HUES6 (cell line): ENCODE measurements around the gene DST.

Experiments
- H3K27ac ChIP-seq: 2 replicates; pipeline ENCODE4 v1.7.0; 2013; ENCODE audit warnings: low read depth, mild to moderate bottlenecking, low read length, inconsistent platforms
- H3K27me3 ChIP-seq: 2 replicates; pipeline ENCODE4 v1.6.1; 2013; ENCODE audit warnings: low read length; ENCODE audit not compliant: control insufficient read depth, insufficient read depth
- H3K36me3 ChIP-seq: 2 replicates; pipeline ENCODE4 v1.6.1; 2013; ENCODE audit warnings: low read length; ENCODE audit not compliant: control insufficient read depth, insufficient read depth
- H3K4me1 ChIP-seq: 2 replicates; pipeline ENCODE4 v1.6.1; 2013; ENCODE audit warnings: low read length; ENCODE audit not compliant: control insufficient read depth, insufficient read depth
- H3K4me3 ChIP-seq: 2 replicates; pipeline ENCODE4 v1.5.1; 2013; ENCODE audit warnings: low read depth, low read length
- H3K9ac ChIP-seq: one replicate; pipeline ENCODE4 v1.6.1; 2013; ENCODE audit warnings: mild to moderate bottlenecking, low read length
- H3K9me3 ChIP-seq: 2 replicates; pipeline ENCODE4 v1.6.1; 2013; ENCODE audit warnings: low read depth, low read length; ENCODE audit not compliant: control insufficient read depth, insufficient read depth

The DST gene

DNA sequence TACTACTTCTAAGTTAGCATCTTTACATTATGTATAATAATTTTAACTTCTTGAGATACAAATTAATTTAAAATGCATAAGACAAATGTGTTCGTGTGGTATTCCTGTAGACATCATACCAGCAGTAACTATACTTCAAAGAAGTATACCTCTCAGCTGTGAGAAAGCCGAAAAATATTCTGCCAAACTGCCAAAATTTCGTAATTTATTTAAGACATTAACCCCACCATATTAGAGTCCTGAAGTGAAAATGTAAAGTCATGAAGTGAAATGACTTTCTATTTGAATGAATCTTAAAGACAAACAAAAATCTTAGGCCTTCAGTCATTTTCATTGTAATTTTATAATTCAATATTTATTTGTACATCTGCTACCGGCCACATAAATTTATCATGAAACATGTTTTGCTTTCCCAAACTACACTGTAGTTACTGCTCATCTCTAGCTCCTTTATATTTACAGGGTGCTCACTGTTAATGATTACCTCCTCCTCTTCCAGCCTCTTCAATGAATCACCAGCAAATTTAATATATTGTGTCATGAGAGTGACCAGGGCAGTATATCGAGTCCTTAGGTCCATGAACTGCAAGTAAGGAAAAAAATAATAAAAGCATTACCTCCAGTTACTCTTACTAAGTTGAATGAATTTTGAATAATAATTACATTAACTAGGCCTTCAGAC lies 18.5 kb downstream of the DST start:
- Histone ChIP-seq H3K9ac (no peak overlapping the region), H3K27ac (no peak overlapping the region), H3K4me1 (no peaks in the 10 kb centered on the region), H3K36me3 (peaks cover 84% of the 10 kb centered on the region), H3K9me3 (no peaks in the 10 kb centered on the region), H3K4me3 (no peak overlapping the region), H3K27me3 (no peaks in the 10 kb centered on the region)

DNA sequence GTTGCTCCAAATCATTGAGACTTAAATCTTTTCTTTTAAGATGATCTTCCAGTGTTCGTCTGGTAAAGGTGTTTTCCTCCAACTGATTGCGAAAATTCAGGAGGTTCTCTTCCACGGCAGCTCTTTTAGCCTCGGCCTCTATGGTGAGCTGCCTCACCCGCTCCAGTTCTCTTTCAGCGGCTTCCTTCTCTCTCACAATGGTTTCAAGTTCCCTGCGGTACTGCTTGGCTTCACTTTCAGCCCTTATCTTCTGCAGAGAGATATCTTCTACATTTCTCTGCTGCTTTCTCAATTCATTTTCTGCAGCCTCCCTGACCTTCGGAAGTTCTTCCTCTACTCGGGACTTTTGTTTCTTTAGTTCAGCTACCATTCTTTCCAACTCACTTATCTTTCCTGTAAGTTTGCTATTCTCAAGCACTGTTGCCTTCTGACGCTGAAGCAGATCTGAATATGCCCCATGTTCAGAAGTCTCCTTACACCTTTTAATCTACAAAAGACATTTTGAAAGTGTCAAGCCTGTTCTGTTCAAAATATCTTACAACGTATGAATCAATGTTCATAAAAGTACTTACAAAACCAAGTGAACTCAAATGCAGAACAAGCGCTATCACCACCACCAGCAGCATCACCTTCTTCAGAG lies 22.3 kb downstream of the DST start:
- peaks cover 77% of the 10 kb centered on the region for H3K36me3 ChIP-seq
- no peaks in the 10 kb centered on the region for H3K27me3 ChIP-seq
- H3K4me3 ChIP-seq, result no peak overlapping the region
- H3K9ac ChIP-seq, result no peak overlapping the region
- H3K4me1 ChIP-seq, result no peaks in the 10 kb centered on the region
- no peaks in the 10 kb centered on the region for H3K9me3 ChIP-seq
- H3K27ac ChIP-seq, result no peak overlapping the region

DNA sequence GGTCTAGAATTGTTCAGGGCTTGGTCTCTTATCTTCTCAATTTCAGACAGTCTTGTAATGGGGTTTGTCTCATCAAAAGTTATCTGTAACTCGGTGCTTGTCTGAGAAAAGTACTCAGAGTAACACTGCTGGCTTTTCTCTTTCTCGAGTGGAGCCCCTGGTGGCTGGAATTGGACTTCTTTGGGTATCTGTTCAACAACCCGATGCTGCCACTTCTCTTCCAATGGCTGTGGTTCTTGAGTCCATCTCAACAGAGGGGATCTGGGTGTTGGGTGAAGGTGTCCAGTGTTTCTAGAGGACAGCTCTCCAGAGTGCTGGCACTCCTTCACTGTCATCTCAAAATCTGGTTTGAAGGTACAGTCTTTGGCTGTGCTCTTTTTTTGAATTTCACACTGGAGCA lies 24.6 kb downstream of the DST start:
- Histone ChIP-seq H3K9me3 (no peaks in the 10 kb centered on the region), H3K9ac (no peak overlapping the region), H3K4me1 (peaks cover 8% of the 10 kb centered on the region; the same call in 1 of the 2 replicates), H3K4me3 (no peak overlapping the region), H3K27me3 (no peaks in the 10 kb centered on the region), H3K36me3 (peaks cover 58% of the 10 kb centered on the region), H3K27ac (no peak overlapping the region)

DNA sequence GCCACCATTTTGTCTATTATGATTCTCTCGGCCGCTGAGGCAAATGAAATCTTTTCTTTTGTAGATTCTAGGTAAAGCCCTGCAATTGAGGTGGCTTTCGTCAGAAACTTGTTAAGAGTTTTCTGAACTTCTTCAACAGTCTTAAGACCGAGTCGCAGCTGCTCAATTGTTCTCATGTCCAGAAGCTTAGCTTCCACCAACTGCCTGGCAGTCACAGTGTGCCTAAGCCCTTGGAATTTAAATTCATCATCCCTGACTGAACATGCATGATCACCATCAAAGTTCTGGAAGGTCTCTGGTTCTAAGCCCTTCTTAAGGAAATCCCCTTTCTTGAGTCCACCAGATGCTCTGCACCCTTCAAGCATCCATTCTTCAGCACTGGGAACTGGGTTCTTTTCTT lies 25.7 kb downstream of the DST start:
- Histone ChIP-seq H3K36me3 (peaks cover 55% of the 10 kb centered on the region), H3K4me1 (peaks cover 8% of the 10 kb centered on the region; the same call in 1 of the 2 replicates), H3K9ac (no peak overlapping the region), H3K9me3 (no peaks in the 10 kb centered on the region), H3K27ac (no peak overlapping the region), H3K4me3 (no peak overlapping the region), H3K27me3 (no peaks in the 10 kb centered on the region)

DNA sequence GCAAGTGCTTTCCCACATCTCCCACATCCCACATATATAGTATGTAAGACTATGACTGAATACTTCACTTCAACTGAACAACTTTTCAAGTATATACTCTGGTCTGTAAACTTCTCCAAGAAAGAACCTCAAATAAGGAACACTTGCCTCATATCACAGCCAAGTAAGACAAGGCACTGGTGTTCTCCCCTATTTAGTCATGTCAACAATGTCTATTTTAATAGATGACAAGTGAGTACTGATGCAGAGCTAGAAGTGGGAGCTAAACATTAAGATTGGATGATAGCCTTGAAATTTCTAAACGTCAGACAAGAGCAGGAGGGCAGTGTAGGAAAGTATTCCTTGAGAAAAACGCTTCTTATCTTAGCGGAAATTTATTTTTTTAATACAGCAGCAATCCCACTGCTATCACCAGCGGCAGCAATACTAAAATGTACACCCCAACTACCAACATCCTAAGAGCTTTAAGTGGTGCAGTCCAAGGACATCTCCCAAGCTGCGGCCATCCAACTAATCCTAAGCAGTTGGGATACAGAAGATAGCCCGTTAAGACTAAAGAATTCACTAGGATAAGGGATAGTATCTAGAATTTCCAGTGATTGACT lies 29.3 kb downstream of the DST start:
- Histone ChIP-seq H3K27me3 (no peaks in the 10 kb centered on the region), H3K4me3 (no peak overlapping the region), H3K9ac (no peak overlapping the region), H3K27ac (no peak overlapping the region), H3K4me1 (peaks cover 8% of the 10 kb centered on the region; the same call in 1 of the 2 replicates), H3K9me3 (no peaks in the 10 kb centered on the region), H3K36me3 (peaks cover 32% of the 10 kb centered on the region)

DNA sequence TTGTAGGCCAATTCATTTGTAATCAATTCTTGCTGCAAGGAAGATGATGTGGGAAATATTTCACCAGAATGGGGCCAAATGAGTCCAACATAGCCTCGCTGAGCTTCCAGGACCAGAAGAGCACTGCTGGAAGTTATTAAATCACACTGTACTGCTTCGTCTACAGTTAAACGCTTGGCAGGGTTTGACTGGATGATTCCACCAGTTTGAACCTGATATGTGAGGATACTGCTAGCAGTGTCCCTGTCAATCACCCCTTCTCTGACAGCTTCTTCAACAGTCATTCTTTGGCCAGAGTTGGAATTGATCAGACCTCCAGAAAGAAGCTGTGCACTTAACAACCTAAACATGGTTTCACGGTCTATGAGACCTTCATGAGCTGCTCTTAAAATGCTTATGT lies 34.4 kb downstream of the DST start:
- no peak overlapping the region for H3K4me3 ChIP-seq
- H3K36me3 ChIP-seq, result peaks cover 42% of the 10 kb centered on the region
- H3K9ac ChIP-seq, result no peak overlapping the region
- H3K4me1 ChIP-seq, result no peaks in the 10 kb centered on the region
- no peaks in the 10 kb centered on the region for H3K9me3 ChIP-seq
- no peaks in the 10 kb centered on the region for H3K27me3 ChIP-seq
- no peak overlapping the region for H3K27ac ChIP-seq

DNA sequence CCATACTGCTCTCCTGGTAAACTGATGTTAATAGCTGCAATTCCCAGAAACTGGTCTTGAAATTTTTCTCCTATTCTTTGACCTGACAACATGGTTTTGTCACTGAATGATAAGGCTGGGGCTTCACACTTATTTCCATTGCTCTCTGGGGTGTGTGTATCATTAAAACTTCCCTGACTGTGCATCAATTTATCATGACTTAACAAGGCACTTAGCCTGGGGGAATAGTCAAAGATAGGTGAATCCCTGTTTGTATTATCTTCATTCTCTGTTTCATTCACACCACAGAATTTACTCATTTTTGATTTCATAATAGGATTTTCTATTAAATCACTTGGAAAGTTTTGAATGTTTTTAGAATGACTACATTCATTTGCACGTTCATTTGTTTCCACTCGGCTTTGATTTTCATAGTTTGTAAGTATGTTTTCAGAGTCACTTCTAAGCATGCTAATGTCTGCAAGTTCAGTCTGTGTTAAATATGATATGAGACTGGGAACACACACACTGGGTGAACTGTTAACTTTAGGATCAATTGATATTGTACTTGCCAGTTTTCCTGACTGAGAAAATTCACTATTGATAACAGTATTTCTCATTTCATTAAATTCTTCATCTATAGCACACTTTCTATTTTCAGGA lies 35.5 kb downstream of the DST start:
- H3K9ac ChIP-seq, result no peak overlapping the region
- no peaks in the 10 kb centered on the region for H3K27me3 ChIP-seq
- H3K4me3 ChIP-seq, result no peak overlapping the region
- H3K9me3 ChIP-seq, result no peaks in the 10 kb centered on the region
- H3K36me3 ChIP-seq, result peaks cover 53% of the 10 kb centered on the region
- H3K4me1 ChIP-seq, result no peaks in the 10 kb centered on the region
- no peak overlapping the region for H3K27ac ChIP-seq

DNA sequence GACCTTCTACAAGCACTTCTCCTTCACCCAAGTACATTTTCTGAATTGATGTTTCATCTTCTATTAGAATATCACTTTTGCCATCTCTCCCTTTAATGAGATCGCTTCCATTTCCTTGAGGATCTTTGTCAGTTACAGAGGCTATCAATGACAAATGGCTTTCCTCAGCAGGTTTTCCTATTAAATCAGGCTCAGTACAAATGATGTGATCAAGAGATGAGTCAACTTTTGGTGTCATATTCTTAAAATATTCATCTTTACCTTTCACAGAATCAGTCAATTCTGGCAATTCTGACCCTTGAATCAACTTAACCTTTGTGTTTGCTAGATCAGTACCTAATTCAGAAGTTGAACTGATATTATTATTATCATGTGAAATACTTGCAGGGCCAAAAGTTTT lies 37.3 kb downstream of the DST start:
- H3K4me3 ChIP-seq, result no peak overlapping the region
- no peaks in the 10 kb centered on the region for H3K4me1 ChIP-seq
- H3K9me3 ChIP-seq, result no peaks in the 10 kb centered on the region
- H3K27me3 ChIP-seq, result no peaks in the 10 kb centered on the region
- H3K9ac ChIP-seq, result no peak overlapping the region
- H3K27ac ChIP-seq, result no peak overlapping the region
- H3K36me3 ChIP-seq, result peaks cover 67% of the 10 kb centered on the region

DNA sequence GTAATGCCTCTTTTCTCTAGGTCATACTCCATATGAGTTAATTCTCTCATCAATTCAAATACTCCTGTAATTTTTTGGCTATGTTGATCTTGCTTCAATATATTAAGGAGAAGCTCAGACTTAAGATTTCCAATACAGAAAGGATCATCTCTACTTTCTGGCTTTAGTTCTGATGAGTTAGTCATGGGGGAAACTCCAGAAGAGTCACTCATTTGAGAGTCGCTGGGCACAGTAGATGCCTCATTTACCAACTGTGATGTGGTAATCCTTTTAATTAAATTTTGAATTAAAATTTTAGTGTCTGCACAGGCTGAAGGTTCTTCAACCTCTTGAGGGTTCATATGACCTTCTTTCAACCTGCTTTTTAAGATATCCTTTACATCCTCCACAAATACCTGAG lies 38.5 kb downstream of the DST start:
- no peak overlapping the region for H3K4me3 ChIP-seq
- H3K9ac ChIP-seq, result no peak overlapping the region
- no peaks in the 10 kb centered on the region for H3K4me1 ChIP-seq
- H3K27me3 ChIP-seq, result no peaks in the 10 kb centered on the region
- H3K9me3 ChIP-seq, result no peaks in the 10 kb centered on the region
- no peak overlapping the region for H3K27ac ChIP-seq
- H3K36me3 ChIP-seq, result peaks cover 79% of the 10 kb centered on the region

DNA sequence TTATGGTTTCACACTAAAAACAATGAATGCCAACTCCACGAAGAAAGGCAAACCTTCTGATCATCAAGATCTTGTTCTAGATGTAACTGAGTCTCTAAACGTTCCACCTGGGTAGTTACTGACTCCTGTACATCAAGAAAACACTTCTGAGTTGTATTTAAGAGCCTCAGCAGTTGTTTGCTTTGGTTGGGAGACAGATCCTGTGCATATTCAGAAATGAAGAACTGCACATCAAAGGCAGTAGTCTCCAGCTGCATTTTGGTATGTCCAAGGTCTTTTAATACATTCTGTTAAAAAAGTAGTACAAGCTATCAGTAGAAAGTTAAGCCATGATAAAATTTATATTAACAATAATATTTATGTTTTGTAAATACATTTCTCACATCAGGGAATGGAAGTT lies 41.3 kb downstream of the DST start:
- Histone ChIP-seq H3K36me3 (peaks cover 80% of the 10 kb centered on the region), H3K9me3 (no peaks in the 10 kb centered on the region), H3K27ac (no peak overlapping the region), H3K9ac (no peak overlapping the region), H3K4me1 (no peaks in the 10 kb centered on the region), H3K27me3 (no peaks in the 10 kb centered on the region), H3K4me3 (no peak overlapping the region)

DNA sequence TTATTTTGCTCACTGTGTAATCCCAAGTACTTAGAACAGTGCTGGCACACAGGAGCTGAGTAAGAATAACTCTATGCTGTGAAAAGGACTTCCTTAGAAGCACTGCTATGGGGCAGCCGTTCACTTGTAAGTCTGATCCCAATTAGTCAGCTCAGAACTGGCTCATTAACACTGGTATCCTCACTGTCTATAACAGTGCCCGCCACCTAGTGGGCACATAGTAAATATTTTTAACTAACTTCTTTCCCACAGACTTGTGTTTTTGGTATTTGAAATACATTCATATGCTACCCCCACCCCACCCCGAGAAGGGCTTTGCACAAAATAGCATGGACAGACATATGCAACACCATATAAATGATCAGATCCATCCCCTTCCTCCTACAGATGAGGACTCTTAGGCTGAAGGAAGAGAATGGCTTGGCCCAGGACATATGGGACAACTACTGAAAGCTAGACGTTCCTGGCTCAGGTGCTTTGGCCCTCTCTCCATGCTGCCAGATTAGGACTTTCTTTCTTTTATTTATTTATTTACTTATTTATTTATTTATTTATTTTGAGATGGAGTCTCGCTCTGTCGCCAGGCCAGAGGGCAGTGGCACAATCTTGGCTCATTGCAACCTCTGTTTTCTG lies 47.1 kb downstream of the DST start:
- Histone ChIP-seq H3K27ac (no peak overlapping the region), H3K9me3 (no peaks in the 10 kb centered on the region), H3K27me3 (no peaks in the 10 kb centered on the region), H3K9ac (no peak overlapping the region), H3K4me3 (no peak overlapping the region), H3K36me3 (peaks cover 82% of the 10 kb centered on the region), H3K4me1 (no peaks in the 10 kb centered on the region)
